ENCODE data around the gene FDXR. TPM values are rescaled to one million over a fixed set of nuclear protein-coding genes. Genes with fewer than 3 reads are reported as not detected.

The FDXR gene
- total RNA-seq, 2 donors from 2014 or later = 4.5 to 8.7 TPM

GRCh38 chr17:74892013-74892841, 19.4 kb upstream of the FDXR start:
- Mint-ChIP-seq H3K27me3 (peaks cover 33% of the 10 kb centered on the region), H3K27ac (no peak overlapping the region), H3K4me3 (peak overlapping the region; percentile 71), H3K36me3 (ENCODE audit: low read depth) (peaks cover 8% of the 10 kb centered on the region), H3K4me1 (peaks cover 8% of the 10 kb centered on the region)
- no peaks in the 10 kb centered on the region for H3K9me3 ChIP-seq (ENCODE audit: control insufficient read depth, low read length, poor library complexity, severe bottlenecking)
- DNase-seq (no peak), ATAC-seq (no peak)

DNA sequence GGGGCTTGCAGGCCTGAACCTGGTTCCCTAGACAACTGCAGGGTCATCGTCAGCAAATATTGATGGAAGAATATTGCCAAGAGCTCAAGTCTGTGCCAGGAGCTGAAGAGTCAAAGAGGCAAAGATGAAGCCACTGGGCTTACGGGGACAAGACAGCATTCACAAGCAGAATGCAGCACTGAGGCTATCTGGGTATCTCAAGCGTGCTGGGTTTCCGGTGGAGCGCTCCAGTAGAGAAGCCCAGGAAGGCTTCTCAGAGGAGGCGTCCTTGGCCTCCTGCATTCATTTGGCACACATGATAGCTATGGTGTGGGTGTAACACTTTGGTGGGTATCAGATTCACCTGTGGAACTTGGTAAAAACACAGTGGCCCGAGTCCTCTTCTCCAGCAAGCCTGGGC, 17.8 kb upstream of the FDXR start:
- ATAC-seq (no peak), DNase-seq (no peak)
- H3K4me1 Mint-ChIP-seq = peaks cover 4% of the 10 kb centered on the region
- peaks cover 6% of the 10 kb centered on the region for H3K36me3 Mint-ChIP-seq (ENCODE audit: low read depth)
- no peak overlapping the region for H3K27ac Mint-ChIP-seq
- H3K4me3 Mint-ChIP-seq = no peak overlapping the region
- H3K9me3 ChIP-seq (ENCODE audit: control insufficient read depth, low read length, poor library complexity, severe bottlenecking) = no peaks in the 10 kb centered on the region
- peaks cover 31% of the 10 kb centered on the region for H3K27me3 Mint-ChIP-seq

DNA sequence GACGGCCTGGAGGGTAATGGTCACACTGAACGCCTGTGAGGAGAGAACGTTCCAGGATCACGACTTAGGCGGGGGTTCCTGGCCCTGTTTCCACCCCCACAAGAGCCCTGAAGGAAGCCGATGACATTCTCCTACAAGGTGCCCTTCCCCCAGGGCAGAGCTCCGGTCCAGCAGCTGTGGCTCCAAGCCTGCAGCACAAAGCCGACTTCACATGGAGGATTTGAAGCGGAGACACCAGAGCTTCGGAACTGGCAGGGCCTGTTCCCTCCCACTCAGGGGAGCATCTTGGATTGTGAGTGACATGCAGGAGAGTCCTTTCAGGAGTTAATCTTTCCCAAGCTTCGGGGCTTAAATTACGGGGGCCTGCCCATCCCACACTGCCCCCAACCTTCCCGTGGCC, 15.7 kb upstream of the FDXR start:
- Mint-ChIP-seq H3K27ac (no peak overlapping the region), H3K27me3 (peaks cover 32% of the 10 kb centered on the region), H3K4me1 (peaks cover 2% of the 10 kb centered on the region), H3K36me3 (ENCODE audit: low read depth) (peaks cover 6% of the 10 kb centered on the region), H3K4me3 (no peak overlapping the region)
- H3K9me3 ChIP-seq (ENCODE audit: control insufficient read depth, low read length, poor library complexity, severe bottlenecking) = no peaks in the 10 kb centered on the region
- no peak for ATAC-seq
- no peak for DNase-seq

DNA sequence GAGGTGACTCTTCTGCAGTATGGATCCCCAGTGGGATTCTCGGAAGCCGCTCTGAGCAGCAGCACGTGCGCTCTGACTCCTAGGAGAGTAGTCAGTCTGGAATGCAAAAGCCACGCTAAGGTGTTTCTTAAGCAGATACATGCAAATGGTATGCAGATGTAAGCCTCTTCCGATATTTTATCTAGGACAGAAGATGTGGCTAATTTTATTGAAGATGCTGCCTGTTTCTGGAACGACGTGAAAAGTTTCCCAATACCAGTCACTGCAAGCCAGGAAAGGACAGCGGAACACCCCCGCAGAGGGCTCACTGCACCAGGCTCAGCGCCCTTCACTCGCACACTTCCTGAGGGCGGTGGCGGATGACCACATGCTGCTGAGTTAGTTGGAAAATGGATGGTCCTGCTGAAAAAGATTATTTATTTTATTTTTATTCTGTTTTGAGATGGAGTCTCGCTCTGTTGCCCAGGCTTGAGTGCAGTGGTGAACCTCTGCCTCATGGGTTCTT, 10.5 kb upstream of the FDXR start:
- Mint-ChIP-seq H3K4me1 (no peaks in the 10 kb centered on the region), H3K36me3 (ENCODE audit: low read depth) (peaks cover 3% of the 10 kb centered on the region), H3K27me3 (peaks cover 43% of the 10 kb centered on the region), H3K27ac (no peak overlapping the region), H3K4me3 (no peak overlapping the region)
- DNase-seq = no peak
- no peak for ATAC-seq
- H3K9me3 ChIP-seq (ENCODE audit: control insufficient read depth, low read length, poor library complexity, severe bottlenecking) = no peaks in the 10 kb centered on the region

DNA sequence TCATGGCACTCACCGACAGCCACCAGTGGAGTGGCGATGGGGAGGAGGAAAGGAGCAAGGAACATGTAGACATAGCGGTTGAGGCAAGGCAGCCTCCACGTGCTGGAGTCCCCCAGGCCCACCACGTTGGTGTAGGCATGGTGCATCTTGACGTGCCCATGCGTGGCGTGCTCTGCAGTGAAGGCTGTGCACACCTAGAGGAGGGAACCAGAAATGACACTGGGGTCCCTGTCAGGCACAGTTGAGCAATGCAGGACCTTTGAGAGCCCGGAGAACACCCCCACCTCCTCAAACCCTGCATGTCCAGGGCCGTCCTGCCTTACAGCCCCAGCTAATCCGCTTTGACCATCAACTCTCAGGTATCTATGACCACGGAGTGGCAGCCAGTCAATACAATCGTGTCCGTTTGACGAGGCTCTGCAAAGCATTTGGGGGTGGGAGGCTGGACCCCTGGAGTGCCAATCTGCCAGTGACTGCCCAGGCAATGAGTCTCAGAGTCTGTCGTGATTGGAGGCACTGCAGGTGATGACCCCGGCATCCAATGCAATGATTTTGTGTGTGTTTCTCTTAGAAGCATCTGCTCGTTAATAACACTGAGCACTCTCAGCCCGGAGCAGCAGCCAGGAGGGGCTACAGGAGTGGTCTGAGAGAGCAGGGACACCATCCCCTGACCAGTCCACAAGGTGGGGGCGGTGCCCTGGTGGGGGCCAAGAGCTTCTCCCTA, 9.9 kb upstream of the FDXR start:
- H3K9me3 ChIP-seq (ENCODE audit: control insufficient read depth, low read length, poor library complexity, severe bottlenecking) = no peaks in the 10 kb centered on the region
- no peak overlapping the region for H3K27ac Mint-ChIP-seq
- no peak overlapping the region for H3K4me3 Mint-ChIP-seq
- ATAC-seq (no peak), DNase-seq (no peak)
- H3K36me3 Mint-ChIP-seq (ENCODE audit: low read depth) = peaks cover 3% of the 10 kb centered on the region
- H3K27me3 Mint-ChIP-seq = peaks cover 43% of the 10 kb centered on the region
- H3K4me1 Mint-ChIP-seq = no peaks in the 10 kb centered on the region

DNA sequence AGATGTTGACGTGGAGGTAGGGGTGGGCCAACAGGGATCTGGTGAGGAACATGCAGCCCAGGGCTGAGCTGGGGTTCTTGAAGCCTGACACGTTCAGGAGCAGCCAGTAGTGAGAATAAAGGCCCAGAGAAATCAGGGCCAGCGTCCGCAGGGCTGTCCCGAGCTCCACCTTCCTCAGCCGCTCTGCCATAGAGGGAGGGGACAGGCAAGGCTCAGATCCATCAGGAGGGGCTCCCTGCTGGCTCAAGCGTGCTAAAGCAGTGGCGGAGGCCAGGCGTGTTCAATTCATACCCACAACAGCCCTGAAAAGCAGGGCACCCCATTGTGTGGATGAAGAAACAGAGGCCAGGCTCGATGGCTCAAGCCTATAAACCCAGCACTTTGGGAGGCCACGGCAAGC, 8.3 kb upstream of the FDXR start:
- Mint-ChIP-seq H3K4me3 (no peak overlapping the region), H3K4me1 (no peaks in the 10 kb centered on the region), H3K36me3 (ENCODE audit: low read depth) (peaks cover 3% of the 10 kb centered on the region), H3K27me3 (peaks cover 32% of the 10 kb centered on the region), H3K27ac (no peak overlapping the region)
- ATAC-seq = no peak
- DNase-seq = no peak
- H3K9me3 ChIP-seq (ENCODE audit: control insufficient read depth, low read length, poor library complexity, severe bottlenecking) = no peaks in the 10 kb centered on the region

DNA sequence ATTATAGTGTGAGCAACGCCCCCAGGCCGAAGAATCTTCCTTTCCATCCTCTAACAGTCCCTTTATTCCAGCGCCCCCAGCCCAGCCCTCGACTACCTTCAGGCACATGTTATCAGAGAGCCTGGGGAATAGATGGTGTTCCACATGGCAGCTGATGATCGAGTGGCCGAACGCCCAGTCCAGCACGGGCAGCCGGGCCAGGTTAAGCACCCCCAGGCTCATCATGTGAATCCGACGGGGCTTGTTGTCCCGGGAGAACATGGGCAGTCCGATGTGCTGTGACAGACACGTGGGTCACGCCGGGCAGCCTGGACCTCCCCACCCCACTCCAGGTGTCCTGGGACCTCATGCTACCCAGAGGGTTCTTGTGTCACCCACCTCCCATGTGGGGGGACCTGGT, 6.5 kb upstream of the FDXR start:
- ATAC-seq (no peak), DNase-seq (no peak)
- no peaks in the 10 kb centered on the region for H3K9me3 ChIP-seq (ENCODE audit: control insufficient read depth, low read length, poor library complexity, severe bottlenecking)
- Mint-ChIP-seq H3K4me1 (no peaks in the 10 kb centered on the region), H3K27me3 (peaks cover 17% of the 10 kb centered on the region), H3K4me3 (no peak overlapping the region), H3K27ac (no peak overlapping the region), H3K36me3 (ENCODE audit: low read depth) (no peaks in the 10 kb centered on the region)

DNA sequence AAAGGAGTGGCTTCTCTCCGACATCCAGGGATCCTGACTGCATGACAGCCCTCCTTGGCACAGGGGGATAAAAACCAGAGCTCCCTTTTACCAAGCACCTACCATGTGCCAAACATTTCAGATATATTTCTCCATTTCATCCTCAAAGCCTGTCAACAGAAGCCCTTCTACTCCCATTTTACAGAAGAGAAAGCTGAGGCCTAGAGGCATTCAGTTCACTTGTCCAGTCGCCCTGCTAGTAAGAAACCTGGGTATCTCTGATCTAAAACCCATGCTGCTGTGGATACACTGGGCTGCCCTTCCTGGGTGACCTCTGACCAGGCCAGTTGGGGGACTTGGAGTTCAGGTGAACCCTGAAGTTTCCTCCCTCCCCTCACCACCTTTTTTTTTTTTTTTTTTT, 5.9 kb upstream of the FDXR start:
- DNase-seq = no peak
- Mint-ChIP-seq H3K4me1 (peaks cover 4% of the 10 kb centered on the region), H3K4me3 (no peak overlapping the region), H3K36me3 (ENCODE audit: low read depth) (no peaks in the 10 kb centered on the region), H3K27ac (no peak overlapping the region), H3K27me3 (peaks cover 10% of the 10 kb centered on the region)
- no peaks in the 10 kb centered on the region for H3K9me3 ChIP-seq (ENCODE audit: control insufficient read depth, low read length, poor library complexity, severe bottlenecking)
- ATAC-seq = no peak

GRCh38 chr17:74877592-74878548, 5.1 kb upstream of the FDXR start:
- ATAC-seq (no peak), DNase-seq (no peak)
- no peaks in the 10 kb centered on the region for H3K9me3 ChIP-seq (ENCODE audit: control insufficient read depth, low read length, poor library complexity, severe bottlenecking)
- H3K4me3 Mint-ChIP-seq = no peak overlapping the region
- no peaks in the 10 kb centered on the region for H3K36me3 Mint-ChIP-seq (ENCODE audit: low read depth)
- peaks cover 4% of the 10 kb centered on the region for H3K4me1 Mint-ChIP-seq
- peaks cover 6% of the 10 kb centered on the region for H3K27me3 Mint-ChIP-seq
- H3K27ac Mint-ChIP-seq = no peak overlapping the region

- H3K4me1 Mint-ChIP-seq = peaks cover 20% of the 10 kb centered on the region
- H3K27me3 Mint-ChIP-seq = no peaks in the 10 kb centered on the region
- no peaks in the 10 kb centered on the region for H3K9me3 ChIP-seq (ENCODE audit: control insufficient read depth, low read length, poor library complexity, severe bottlenecking)
- no peaks in the 10 kb centered on the region for H3K36me3 Mint-ChIP-seq (ENCODE audit: low read depth)
- no peak overlapping the region for H3K27ac Mint-ChIP-seq
- DNase-seq (no peak), ATAC-seq (no peak)
- H3K4me3 Mint-ChIP-seq = no peak overlapping the region
Measured at GRCh38 chr17:74875977-74876593, 3.3 kb upstream of the FDXR start.

DNA sequence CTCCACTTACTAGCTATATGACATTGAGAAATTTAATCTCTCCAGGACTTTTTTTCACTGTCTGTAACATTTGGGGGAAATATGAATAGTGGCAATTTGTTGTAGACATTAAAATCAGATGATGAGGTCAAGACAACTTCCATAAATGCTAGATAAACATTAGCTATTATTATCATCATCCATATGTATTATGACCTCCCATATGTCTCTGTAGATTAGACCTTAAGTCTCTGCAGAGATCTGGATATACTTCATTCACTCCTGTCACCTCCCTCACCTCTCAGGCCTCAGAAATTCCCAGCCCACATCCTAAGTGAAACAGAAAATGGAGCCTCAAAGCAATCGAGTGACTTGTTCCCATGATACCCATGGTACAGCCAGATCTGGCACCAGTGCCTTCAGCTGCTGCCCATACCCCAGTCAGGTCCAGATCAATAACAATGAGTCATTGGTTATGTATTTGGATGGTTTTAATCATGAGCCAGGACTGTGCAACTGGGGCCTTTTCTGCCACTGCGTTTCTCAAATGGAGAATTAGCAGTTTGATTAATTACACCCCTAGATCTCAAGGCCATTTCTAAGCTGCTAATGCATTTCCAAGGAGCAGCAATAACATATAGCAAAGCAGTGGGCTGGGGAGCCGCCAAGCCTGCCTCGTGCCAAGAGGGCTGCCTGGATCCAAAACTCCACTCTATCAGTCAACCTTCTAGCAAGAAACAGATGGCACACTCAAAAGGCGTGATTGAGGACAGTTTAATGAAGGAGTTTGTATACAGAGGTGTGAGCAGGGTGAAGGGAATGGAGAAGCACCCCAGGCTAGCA, 2.6 kb upstream of the FDXR start:
- Mint-ChIP-seq H3K27me3 (no peaks in the 10 kb centered on the region), H3K27ac (no peak overlapping the region), H3K4me1 (peaks cover 20% of the 10 kb centered on the region), H3K4me3 (no peak overlapping the region), H3K36me3 (ENCODE audit: low read depth) (no peaks in the 10 kb centered on the region)
- no peak for ATAC-seq
- no peak for DNase-seq
- H3K9me3 ChIP-seq (ENCODE audit: control insufficient read depth, low read length, poor library complexity, severe bottlenecking) = no peaks in the 10 kb centered on the region

DNA sequence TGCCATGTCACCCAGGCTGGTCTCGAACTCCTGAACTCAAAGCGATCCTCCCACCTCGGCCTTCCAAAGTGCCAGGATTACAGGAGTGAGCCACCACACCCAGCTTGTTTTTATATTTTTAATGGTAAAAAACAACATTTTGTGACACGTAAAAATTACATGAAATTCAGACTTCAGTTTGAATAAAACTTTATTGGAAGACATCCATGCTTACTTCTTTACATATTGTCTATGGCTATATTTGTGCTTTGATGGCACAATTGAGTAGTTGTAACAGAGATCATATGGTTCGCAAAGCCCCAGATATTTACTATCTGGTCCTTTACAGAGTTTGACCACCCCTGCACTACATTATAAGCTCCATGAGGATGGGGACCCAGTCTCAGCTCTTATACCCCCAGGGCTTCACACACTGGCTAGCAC, 1.8 kb upstream of the FDXR start:
- no peaks in the 10 kb centered on the region for H3K9me3 ChIP-seq (ENCODE audit: control insufficient read depth, low read length, poor library complexity, severe bottlenecking)
- Mint-ChIP-seq H3K4me1 (peaks cover 20% of the 10 kb centered on the region), H3K27ac (peak overlapping the region; percentile 92), H3K4me3 (peak overlapping the region; percentile 97), H3K27me3 (no peaks in the 10 kb centered on the region), H3K36me3 (ENCODE audit: low read depth) (no peaks in the 10 kb centered on the region)
- ATAC-seq (no peak), DNase-seq (no peak)

All from T-helper 17 cell (primary cell).